ENCODE results near the gene SLC1A1. TPM values are rescaled to one million over a fixed set of nuclear protein-coding genes. Genes with fewer than 3 reads are reported as not detected.
A peak's percentile ranks its signal among the peaks of the same experiment; 100 is the strongest.

The SLC1A1 gene
- total RNA-seq, 5 donors from 2014 or later (not counting 1 experiment from before 2014, with no cell fraction given) = 0.26 to 0.46 (median 0.38) TPM; not detected in 2

DNA sequence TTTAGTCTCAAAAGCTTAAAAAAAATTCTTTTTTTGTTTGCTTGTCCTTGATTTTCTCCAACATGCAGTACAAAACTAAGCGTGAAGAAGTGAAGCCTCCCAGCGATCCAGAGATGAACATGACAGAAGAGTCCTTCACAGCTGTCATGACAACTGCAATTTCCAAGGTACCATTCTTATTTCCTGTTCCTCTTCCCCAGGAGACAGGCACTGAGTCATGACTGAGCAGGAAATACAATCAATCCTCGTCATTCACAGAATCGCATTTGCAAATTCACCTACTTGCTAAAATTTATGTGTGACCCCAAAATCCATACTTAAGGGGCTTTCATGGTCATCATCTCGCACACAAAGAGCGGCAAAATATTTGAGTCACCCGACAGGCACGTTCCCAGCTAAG is 77.3 kb downstream of the SLC1A1 start:
- H3K27me3 ChIP-seq (replicated peaks in 1 of 2; ENCODE audit: control insufficient read depth in 2 of 2, extremely low read depth in 1 of 2, insufficient read depth in 2 of 2, low read length in 1 of 2) = no peaks in the 10 kb centered on the region
- DNase-seq = no peak
- H3K9me3 ChIP-seq = no peaks in the 10 kb centered on the region
- no peaks in the 10 kb centered on the region for H3K36me3 ChIP-seq (ENCODE audit: control insufficient read depth in 2 of 2, extremely low read depth in 1 of 2, insufficient read depth in 1 of 2, low read length in 1 of 2)
- H3K27ac Mint-ChIP-seq = no peak overlapping the region
- 76% methylated on average over 8 of the region's 8 CpGs for WGBS (ENCODE audit: insufficient coverage)
- H3K4me1 ChIP-seq (ENCODE audit: control insufficient read depth in 1 of 2, extremely low read depth in 1 of 2, insufficient read depth in 2 of 2, low read length in 2 of 2) = peaks cover 5 to 20% of the 10 kb centered on the region in 2 experiments
- H3K4me3 ChIP-seq (ENCODE audit: control insufficient read depth in 1 of 2, extremely low read depth in 1 of 2, low read length in 1 of 2) = no peak overlapping the region
- ChIA-PET CTCF (no interaction called here), POLR2A (interaction anchor here in 1 of 2 donors (0.6 kb wide), 1 partner anchor 21 kb away, joined by 3 read pairs; no protein-coding TSS in a partner anchor)
- peaks cover 3% of the 10 kb centered on the region for H3K36me3 Mint-ChIP-seq
- peaks cover 26 to 39% (median 32%) of the 10 kb centered on the region in 3 donors for H3K4me1 Mint-ChIP-seq
- H3K27me3 Mint-ChIP-seq = no peaks in the 10 kb centered on the region
- H3K9me3 Mint-ChIP-seq = peaks cover 0 to 3% (median 0%) of the 10 kb centered on the region in 3 donors
- ATAC-seq (replicated peaks in 1 of 4) = no peak
- H3K4me3 Mint-ChIP-seq = no peak overlapping the region
- no peak overlapping the region for H3K27ac ChIP-seq (ENCODE audit: low read length)

DNA sequence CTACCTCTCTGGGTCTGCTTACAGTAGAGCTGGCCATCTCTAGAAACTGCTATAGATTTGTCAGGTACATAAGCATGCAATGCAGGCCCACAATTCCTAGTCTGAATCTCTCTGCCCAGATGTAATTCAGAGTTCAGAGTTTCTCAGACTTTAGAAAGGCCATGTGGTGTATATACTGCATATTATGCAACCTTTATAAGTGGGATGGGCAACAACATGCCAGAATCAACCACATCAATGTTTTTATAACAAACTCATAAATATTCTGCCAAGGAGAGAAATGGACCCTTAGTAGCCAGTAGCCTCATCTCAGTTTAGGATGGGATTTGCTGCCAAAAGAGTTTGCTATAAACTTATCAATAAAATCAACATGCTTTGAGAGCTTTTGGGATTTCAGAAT is 78.8 kb downstream of the SLC1A1 start:
- H3K9me3 Mint-ChIP-seq = peaks cover 0 to 3% (median 0%) of the 10 kb centered on the region in 3 donors
- peaks cover 27 to 40% (median 33%) of the 10 kb centered on the region in 3 donors for H3K4me1 Mint-ChIP-seq
- H3K36me3 Mint-ChIP-seq = peaks cover 3% of the 10 kb centered on the region
- ATAC-seq (replicated peaks in 1 of 4) (no peak), DNase-seq (no peak)
- H3K27me3 Mint-ChIP-seq = no peaks in the 10 kb centered on the region
- Histone ChIP-seq H3K4me3 (ENCODE audit: control insufficient read depth in 1 of 2, extremely low read depth in 1 of 2, low read length in 1 of 2) (no peak overlapping the region), H3K27me3 (replicated peaks in 1 of 2; ENCODE audit: control insufficient read depth in 2 of 2, extremely low read depth in 1 of 2, insufficient read depth in 2 of 2, low read length in 1 of 2) (no peaks in the 10 kb centered on the region), H3K4me1 (ENCODE audit: control insufficient read depth in 1 of 2, extremely low read depth in 1 of 2, insufficient read depth in 2 of 2, low read length in 2 of 2) (peaks cover 6 to 12% of the 10 kb centered on the region in 2 experiments), H3K9me3 (no peaks in the 10 kb centered on the region), H3K36me3 (ENCODE audit: control insufficient read depth in 2 of 2, extremely low read depth in 1 of 2, insufficient read depth in 1 of 2, low read length in 1 of 2) (no peaks in the 10 kb centered on the region), H3K27ac (ENCODE audit: low read length) (no peak overlapping the region)
- POLR2A ChIA-PET = interaction anchor here in 1 of 2 donors (0.5 to 1.1 kb wide), 2 partner anchors 19 to 232 kb away, joined by 3 to 5 read pairs; no protein-coding TSS in a partner anchor
- CTCF ChIA-PET = interaction anchor here in 1 of 2 donors (0.6 kb wide), 1 partner anchor 18 kb away, joined by 4 read pairs; no protein-coding TSS in a partner anchor
- H3K4me3 Mint-ChIP-seq = no peak overlapping the region
- H3K27ac Mint-ChIP-seq = no peak overlapping the region

DNA sequence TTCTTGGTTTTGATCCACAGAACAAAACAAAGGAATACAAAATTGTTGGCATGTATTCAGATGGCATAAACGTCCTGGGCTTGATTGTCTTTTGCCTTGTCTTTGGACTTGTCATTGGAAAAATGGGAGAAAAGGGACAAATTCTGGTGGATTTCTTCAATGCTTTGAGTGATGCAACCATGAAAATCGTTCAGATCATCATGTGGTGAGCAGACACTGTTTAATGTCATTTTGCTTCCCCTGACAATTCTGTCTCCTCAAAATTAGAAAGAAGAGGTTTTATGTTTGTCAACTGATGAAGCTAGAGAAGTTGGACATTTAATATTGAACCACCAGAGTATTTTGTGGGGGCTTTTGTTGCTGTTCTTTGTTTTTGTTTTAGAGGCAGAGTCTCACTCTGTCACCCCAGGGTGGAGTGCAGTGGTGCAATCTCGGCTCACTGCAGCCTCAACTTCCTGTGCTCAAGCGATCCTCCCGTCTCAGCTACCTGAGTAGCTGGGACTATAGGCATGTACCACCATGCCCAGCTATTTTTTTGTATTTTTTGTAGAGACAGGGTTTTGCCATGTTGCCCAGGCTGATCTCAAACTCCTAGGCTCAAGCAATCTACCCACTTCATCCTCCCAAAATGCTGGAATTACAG is 82.0 kb downstream of the SLC1A1 start:
- ATAC-seq (replicated peaks in 1 of 4) (peak; percentile 81 to 91 (median 86)), DNase-seq (peak in 21 of 35 experiments; percentile 4 to 43 (median 19))
- H3K36me3 Mint-ChIP-seq = no peaks in the 10 kb centered on the region
- 14% methylated on average over 2 of the region's 5 CpGs for WGBS (ENCODE audit: insufficient coverage)
- peaks cover 28 to 36% (median 31%) of the 10 kb centered on the region in 3 donors for H3K4me1 Mint-ChIP-seq
- Histone ChIP-seq H3K4me1 (ENCODE audit: control insufficient read depth in 1 of 2, extremely low read depth in 1 of 2, insufficient read depth in 2 of 2, low read length in 2 of 2) (peaks cover 6 to 13% of the 10 kb centered on the region in 2 experiments), H3K36me3 (ENCODE audit: control insufficient read depth in 2 of 2, extremely low read depth in 1 of 2, insufficient read depth in 1 of 2, low read length in 1 of 2) (no peaks in the 10 kb centered on the region), H3K9me3 (no peaks in the 10 kb centered on the region), H3K27ac (ENCODE audit: low read length) (peak overlapping the region; percentile 42), H3K27me3 (replicated peaks in 1 of 2; ENCODE audit: control insufficient read depth in 2 of 2, extremely low read depth in 1 of 2, insufficient read depth in 2 of 2, low read length in 1 of 2) (no peaks in the 10 kb centered on the region), H3K4me3 (ENCODE audit: control insufficient read depth in 1 of 2, extremely low read depth in 1 of 2, low read length in 1 of 2) (no peak overlapping the region)
- POLR2A ChIA-PET = no interaction called here
- peak overlapping the region; percentile 8 to 53 (median 10) for H3K4me3 Mint-ChIP-seq
- H3K27ac Mint-ChIP-seq = peak overlapping the region; percentile 75 to 82
- CTCF ChIA-PET = interaction anchor here (0.6 to 1.9 kb wide), 2 partner anchors 68 to 204 kb away, joined by 4 to 5 read pairs; no protein-coding TSS in a partner anchor
- no peaks in the 10 kb centered on the region for H3K9me3 Mint-ChIP-seq
- H3K27me3 Mint-ChIP-seq = no peaks in the 10 kb centered on the region

DNA sequence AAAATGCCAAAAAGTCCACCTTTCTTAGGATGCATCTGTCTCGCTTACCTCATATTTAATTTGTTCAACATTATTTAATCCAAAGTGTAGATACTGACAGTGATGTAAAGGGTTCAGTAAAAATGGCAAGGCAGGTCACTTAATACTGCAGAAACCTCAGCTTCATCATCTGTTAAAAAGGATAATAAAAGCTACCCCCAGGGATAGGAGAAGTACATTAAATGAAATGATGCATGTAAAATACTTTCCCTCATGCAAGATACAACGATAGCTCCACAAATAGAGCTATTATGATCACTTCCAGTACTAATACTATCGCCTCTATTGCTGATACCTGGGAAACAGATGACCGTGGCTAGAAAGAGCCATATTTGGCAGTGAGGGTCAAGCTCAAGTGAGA is 82.9 kb downstream of the SLC1A1 start:
- POLR2A ChIA-PET = interaction anchor here in 1 of 2 donors (0.7 kb wide), 1 partner anchor 16 kb away, joined by 3 read pairs; no protein-coding TSS in a partner anchor
- no peaks in the 10 kb centered on the region for H3K36me3 ChIP-seq (ENCODE audit: control insufficient read depth in 2 of 2, extremely low read depth in 1 of 2, insufficient read depth in 1 of 2, low read length in 1 of 2)
- H3K4me1 Mint-ChIP-seq = peaks cover 28 to 33% (median 31%) of the 10 kb centered on the region in 3 donors

DNA sequence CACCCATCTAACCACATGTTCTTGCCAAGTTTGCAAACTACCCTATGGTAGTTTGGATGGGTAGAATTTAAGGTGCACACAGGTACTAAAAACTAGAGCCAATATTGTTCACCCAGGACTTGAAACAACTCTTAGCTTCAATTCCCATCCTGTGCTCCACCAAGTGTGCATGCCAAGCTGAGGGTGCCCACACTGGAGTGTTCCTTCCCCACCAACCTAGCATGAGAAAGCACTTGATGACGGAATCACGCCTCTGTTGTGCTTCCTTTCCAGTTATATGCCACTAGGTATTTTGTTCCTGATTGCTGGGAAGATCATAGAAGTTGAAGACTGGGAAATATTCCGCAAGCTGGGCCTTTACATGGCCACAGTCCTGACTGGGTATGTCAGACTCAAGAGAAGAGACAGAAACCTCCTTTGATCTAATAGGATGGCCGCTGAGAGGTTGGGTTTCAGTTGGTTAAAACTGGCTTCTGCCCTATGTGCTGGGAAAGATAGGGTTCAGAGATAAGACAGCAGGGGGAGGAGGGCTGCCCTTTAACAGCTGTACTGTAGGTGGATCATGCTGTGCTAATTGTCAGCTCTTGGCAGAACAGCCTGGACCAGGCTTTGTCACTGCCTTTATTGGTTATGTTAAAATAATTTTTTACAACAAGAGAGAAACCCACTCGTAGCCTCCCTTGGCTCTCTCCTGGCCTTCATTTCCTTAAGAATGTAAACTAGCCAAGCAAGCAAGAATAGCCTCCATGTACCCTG is 83.5 kb downstream of the SLC1A1 start:
- Histone ChIP-seq H3K4me3 (ENCODE audit: control insufficient read depth in 1 of 2, extremely low read depth in 1 of 2, low read length in 1 of 2) (no peak overlapping the region), H3K27me3 (replicated peaks in 1 of 2; ENCODE audit: control insufficient read depth in 2 of 2, extremely low read depth in 1 of 2, insufficient read depth in 2 of 2, low read length in 1 of 2) (no peaks in the 10 kb centered on the region), H3K4me1 (ENCODE audit: control insufficient read depth in 1 of 2, extremely low read depth in 1 of 2, insufficient read depth in 2 of 2, low read length in 2 of 2) (peaks cover 4 to 13% of the 10 kb centered on the region in 2 experiments), H3K27ac (ENCODE audit: low read length) (no peak overlapping the region), H3K9me3 (no peaks in the 10 kb centered on the region), H3K36me3 (ENCODE audit: control insufficient read depth in 2 of 2, extremely low read depth in 1 of 2, insufficient read depth in 1 of 2, low read length in 1 of 2) (no peaks in the 10 kb centered on the region)
- Mint-ChIP-seq H3K4me3 (no peak overlapping the region), H3K4me1 (peaks cover 28 to 33% (median 31%) of the 10 kb centered on the region in 3 donors), H3K36me3 (peaks cover 7% of the 10 kb centered on the region), H3K27me3 (no peaks in the 10 kb centered on the region), H3K9me3 (no peaks in the 10 kb centered on the region), H3K27ac (no peak overlapping the region)
- CTCF ChIA-PET = interaction anchor here (0.5 to 1.9 kb wide), 2 partner anchors 21 to 66 kb away, joined by 3 to 5 read pairs; no protein-coding TSS in a partner anchor
- ATAC-seq (replicated peaks in 1 of 4) = no peak
- no peak for DNase-seq
- POLR2A ChIA-PET = no interaction called here
- 100% methylated on average over 1 of the region's 5 CpGs for WGBS (ENCODE audit: insufficient coverage)

More for the DNA sequence above, 82.9 kb downstream of the SLC1A1 start:
- Mint-ChIP-seq H3K27me3 (no peaks in the 10 kb centered on the region), H3K27ac (peak overlapping the region; percentile 75 to 82), H3K9me3 (no peaks in the 10 kb centered on the region), H3K4me3 (peak overlapping the region in 1 of 3 donors; percentile 53), H3K36me3 (peaks cover 4% of the 10 kb centered on the region)
- CTCF ChIA-PET = interaction anchor here (0.6 to 1.9 kb wide), 2 partner anchors 67 to 71 kb away, joined by 5 read pairs; no protein-coding TSS in a partner anchor
- ATAC-seq (replicated peaks in 1 of 4) (no peak), DNase-seq (no peak)
- WGBS (ENCODE audit: insufficient coverage) = no CpG with 5 or more reads among the region's 4 CpGs
- Histone ChIP-seq H3K27me3 (replicated peaks in 1 of 2; ENCODE audit: control insufficient read depth in 2 of 2, extremely low read depth in 1 of 2, insufficient read depth in 2 of 2, low read length in 1 of 2) (no peaks in the 10 kb centered on the region), H3K4me1 (ENCODE audit: control insufficient read depth in 1 of 2, extremely low read depth in 1 of 2, insufficient read depth in 2 of 2, low read length in 2 of 2) (peaks cover 4 to 13% of the 10 kb centered on the region in 2 experiments), H3K4me3 (ENCODE audit: control insufficient read depth in 1 of 2, extremely low read depth in 1 of 2, low read length in 1 of 2) (no peak overlapping the region), H3K27ac (ENCODE audit: low read length) (no peak overlapping the region), H3K9me3 (no peaks in the 10 kb centered on the region)

DNA sequence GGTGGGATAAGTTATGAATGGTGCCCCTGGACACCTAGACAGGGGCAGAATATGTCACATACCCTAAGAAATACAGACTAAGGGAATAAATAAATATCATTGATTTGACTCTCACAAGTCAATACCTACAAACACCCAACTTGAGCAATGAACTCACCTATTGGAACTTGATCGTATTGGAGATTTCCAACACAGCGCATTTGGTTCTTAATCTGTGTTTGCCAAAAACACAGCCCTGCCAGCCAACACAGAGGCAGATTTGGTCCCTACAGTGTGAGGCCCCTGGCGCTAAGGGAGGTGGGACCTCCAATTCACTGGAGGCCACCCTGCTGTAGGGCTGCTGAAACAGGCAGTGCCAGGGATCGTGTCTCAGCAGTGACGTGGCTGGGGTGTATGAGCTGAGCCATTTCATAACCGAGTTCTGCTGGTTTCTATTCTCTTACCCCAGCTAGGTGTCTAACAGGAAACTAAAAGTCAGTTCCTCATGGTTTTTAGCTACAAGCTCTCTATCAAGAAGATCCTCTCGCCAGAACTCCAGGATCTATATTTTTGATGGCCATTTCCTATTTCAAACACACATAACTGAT is 84.5 kb downstream of the SLC1A1 start:
- no peaks in the 10 kb centered on the region for H3K9me3 ChIP-seq
- no peaks in the 10 kb centered on the region for H3K27me3 ChIP-seq (replicated peaks in 1 of 2; ENCODE audit: control insufficient read depth in 2 of 2, extremely low read depth in 1 of 2, insufficient read depth in 2 of 2, low read length in 1 of 2)
- H3K4me3 Mint-ChIP-seq = no peak overlapping the region
- WGBS (ENCODE audit: insufficient coverage) = 94% methylated on average over 2 of the region's 7 CpGs
- H3K36me3 Mint-ChIP-seq = peaks cover 7% of the 10 kb centered on the region
- peaks cover 4 to 13% of the 10 kb centered on the region in 2 experiments for H3K4me1 ChIP-seq (ENCODE audit: control insufficient read depth in 1 of 2, extremely low read depth in 1 of 2, insufficient read depth in 2 of 2, low read length in 2 of 2)
- H3K4me3 ChIP-seq (ENCODE audit: control insufficient read depth in 1 of 2, extremely low read depth in 1 of 2, low read length in 1 of 2) = no peak overlapping the region
- no peaks in the 10 kb centered on the region for H3K9me3 Mint-ChIP-seq
- DNase-seq (no peak), ATAC-seq (replicated peaks in 1 of 4) (peak in 2 of 4 experiments; percentile 34 to 42)
- H3K27ac Mint-ChIP-seq = peak overlapping the region in 1 of 2 donors; percentile 25
- no peaks in the 10 kb centered on the region for H3K36me3 ChIP-seq (ENCODE audit: control insufficient read depth in 2 of 2, extremely low read depth in 1 of 2, insufficient read depth in 1 of 2, low read length in 1 of 2)
- no peak overlapping the region for H3K27ac ChIP-seq (ENCODE audit: low read length)
- H3K27me3 Mint-ChIP-seq = no peaks in the 10 kb centered on the region
- ChIA-PET CTCF (interaction anchor here in 1 of 2 donors (1.3 kb wide), 1 partner anchor 8 kb away, joined by 3 read pairs; no protein-coding TSS in a partner anchor), POLR2A (no interaction called here)
- H3K4me1 Mint-ChIP-seq = peaks cover 28 to 33% (median 31%) of the 10 kb centered on the region in 3 donors
